ENCODE data around the gene TSPOAP1. TPM values are rescaled to one million over a fixed set of nuclear protein-coding genes. Genes with fewer than 3 reads are reported as not detected.

TSPOAP1 gene
- total and polyA plus RNA-seq, 10 of the 15 experiments (the other 5 are each of a cell fraction or from before 2014, with no cell fraction given): 0.58 to 16.4 (median 4.2) TPM; not detected in 1

DNA sequence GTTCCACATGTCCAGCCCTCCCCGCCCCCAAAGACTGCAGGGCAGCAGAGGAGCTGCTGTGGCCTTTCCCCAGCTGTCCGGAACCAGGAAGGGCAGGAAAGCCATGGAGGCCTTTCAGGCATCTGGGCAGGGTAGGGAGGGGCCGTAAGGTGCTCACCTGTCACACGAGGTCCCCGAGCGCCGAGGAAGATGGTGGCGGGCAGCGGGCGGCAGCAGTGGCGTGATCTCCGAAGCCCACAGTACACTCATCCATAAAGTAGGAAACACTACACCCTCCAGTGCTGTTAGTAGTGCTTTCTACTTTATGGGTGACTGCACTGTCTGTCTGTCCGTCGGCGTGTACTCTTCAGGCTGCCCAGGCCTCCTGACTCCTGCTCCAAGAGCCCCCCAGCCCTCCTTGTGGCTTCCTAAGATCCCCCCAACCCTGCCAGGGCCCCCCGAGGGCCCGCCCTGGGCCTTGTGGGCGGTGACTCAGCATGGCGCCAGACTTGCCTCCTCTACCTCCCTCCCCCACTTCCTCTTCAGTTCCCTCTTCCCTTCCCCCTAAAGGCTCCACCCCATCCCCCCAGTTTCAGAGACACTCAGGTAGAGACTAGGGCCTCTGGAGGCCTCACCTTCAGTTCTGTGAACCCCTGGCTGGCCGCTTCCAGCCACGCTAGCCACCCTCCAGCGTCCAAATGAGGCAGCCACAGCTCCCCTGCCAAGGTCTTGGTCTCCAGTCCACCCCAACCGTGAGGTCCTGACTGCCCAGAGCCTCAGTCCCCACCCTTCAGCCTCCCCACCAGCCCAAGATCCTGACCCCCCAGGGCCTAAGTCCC is 2.6 kb upstream of the TSPOAP1 start (continued):
- TF ChIP-seq MYC (IDR thresholded peaks at IDR 0.05; ENCODE audit: insufficient read depth, insufficient read length, insufficient replicate concordance, low read length, severe bottlenecking): peak; percentile 66
- TF ChIP-seq IKZF1 (conservative IDR thresholded peaks at IDR 0.05): peak; percentile 22; the same call in 1 of the 2 replicates
- TF ChIP-seq SREBF1 (IDR thresholded peaks at IDR 0.05; ENCODE audit: low read length): no peak
- no peak for TF ChIP-seq HDAC6 (IDR thresholded peaks at IDR 0.05; ENCODE audit: unreplicated experiment)
- TF ChIP-seq, protein P1, sequence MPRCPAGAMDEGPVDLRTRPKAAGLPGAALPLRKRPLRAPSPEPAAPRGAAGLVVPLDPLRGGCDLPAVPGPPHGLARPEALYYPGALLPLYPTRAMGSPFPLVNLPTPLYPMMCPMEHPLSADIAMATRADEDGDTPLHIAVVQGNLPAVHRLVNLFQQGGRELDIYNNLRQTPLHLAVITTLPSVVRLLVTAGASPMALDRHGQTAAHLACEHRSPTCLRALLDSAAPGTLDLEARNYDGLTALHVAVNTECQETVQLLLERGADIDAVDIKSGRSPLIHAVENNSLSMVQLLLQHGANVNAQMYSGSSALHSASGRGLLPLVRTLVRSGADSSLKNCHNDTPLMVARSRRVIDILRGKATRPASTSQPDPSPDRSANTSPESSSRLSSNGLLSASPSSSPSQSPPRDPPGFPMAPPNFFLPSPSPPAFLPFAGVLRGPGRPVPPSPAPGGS (IDR thresholded peaks at IDR 0.05; ENCODE audit: borderline replicate concordance, insufficient read depth, low read depth, low read length, poor library complexity, severe bottlenecking): no peak
- TF ChIP-seq, protein P2, sequence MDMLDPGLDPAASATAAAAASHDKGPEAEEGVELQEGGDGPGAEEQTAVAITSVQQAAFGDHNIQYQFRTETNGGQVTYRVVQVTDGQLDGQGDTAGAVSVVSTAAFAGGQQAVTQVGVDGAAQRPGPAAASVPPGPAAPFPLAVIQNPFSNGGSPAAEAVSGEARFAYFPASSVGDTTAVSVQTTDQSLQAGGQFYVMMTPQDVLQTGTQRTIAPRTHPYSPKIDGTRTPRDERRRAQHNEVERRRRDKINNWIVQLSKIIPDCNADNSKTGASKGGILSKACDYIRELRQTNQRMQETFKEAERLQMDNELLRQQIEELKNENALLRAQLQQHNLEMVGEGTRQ (IDR thresholded peaks at IDR 0.05; ENCODE audit: borderline replicate concordance, low read depth, low read length): no peak
- TF ChIP-seq ASH2L (IDR thresholded peaks at IDR 0.05; ENCODE audit: borderline replicate concordance, low read depth): no peak
- TF ChIP-seq PML (IDR thresholded peaks at IDR 0.05; ENCODE audit: low read length): no peak
- TF ChIP-seq, protein P3, sequence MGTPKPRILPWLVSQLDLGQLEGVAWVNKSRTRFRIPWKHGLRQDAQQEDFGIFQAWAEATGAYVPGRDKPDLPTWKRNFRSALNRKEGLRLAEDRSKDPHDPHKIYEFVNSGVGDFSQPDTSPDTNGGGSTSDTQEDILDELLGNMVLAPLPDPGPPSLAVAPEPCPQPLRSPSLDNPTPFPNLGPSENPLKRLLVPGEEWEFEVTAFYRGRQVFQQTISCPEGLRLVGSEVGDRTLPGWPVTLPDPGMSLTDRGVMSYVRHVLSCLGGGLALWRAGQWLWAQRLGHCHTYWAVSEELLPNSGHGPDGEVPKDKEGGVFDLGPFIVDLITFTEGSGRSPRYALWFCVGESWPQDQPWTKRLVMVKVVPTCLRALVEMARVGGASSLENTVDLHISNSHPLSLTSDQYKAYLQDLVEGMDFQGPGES (IDR thresholded peaks at IDR 0.05): no peak
- TF ChIP-seq HDAC2 (IDR thresholded peaks at IDR 0.05): no peak
- TF ChIP-seq WRNIP1 (IDR thresholded peaks at IDR 0.05; ENCODE audit: borderline replicate concordance, low read depth, low read length): 0 out of 2 replicates have a peak, but pooled peaks have one; percentile 33
- no peak for TF ChIP-seq RBBP5 (conservative IDR thresholded peaks at IDR 0.05)
- TF ChIP-seq MXI1 (IDR thresholded peaks at IDR 0.05; ENCODE audit: low read depth, low read length): peak; percentile 62; the same call in 1 of the 2 replicates
- TF ChIP-seq SP1 (IDR thresholded peaks at IDR 0.05; ENCODE audit: low read depth, low read length): peak; percentile 20
- TF ChIP-seq, protein P4, sequence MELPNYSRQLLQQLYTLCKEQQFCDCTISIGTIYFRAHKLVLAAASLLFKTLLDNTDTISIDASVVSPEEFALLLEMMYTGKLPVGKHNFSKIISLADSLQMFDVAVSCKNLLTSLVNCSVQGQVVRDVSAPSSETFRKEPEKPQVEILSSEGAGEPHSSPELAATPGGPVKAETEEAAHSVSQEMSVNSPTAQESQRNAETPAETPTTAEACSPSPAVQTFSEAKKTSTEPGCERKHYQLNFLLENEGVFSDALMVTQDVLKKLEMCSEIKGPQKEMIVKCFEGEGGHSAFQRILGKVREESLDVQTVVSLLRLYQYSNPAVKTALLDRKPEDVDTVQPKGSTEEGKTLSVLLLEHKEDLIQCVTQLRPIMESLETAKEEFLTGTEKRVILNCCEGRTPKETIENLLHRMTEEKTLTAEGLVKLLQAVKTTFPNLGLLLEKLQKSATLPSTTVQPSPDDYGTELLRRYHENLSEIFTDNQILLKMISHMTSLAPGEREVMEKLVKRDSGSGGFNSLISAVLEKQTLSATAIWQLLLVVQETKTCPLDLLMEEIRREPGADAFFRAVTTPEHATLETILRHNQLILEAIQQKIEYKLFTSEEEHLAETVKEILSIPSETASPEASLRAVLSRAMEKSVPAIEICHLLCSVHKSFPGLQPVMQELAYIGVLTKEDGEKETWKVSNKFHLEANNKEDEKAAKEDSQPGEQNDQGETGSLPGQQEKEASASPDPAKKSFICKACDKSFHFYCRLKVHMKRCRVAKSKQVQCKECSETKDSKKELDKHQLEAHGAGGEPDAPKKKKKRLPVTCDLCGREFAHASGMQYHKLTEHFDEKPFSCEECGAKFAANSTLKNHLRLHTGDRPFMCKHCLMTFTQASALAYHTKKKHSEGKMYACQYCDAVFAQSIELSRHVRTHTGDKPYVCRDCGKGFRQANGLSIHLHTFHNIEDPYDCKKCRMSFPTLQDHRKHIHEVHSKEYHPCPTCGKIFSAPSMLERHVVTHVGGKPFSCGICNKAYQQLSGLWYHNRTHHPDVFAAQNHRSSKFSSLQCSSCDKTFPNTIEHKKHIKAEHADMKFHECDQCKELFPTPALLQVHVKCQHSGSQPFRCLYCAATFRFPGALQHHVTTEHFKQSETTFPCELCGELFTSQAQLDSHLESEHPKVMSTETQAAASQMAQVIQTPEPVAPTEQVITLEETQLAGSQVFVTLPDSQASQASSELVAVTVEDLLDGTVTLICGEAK (IDR thresholded peaks at IDR 0.05; ENCODE audit: borderline replicate concordance): no peak
- TF ChIP-seq SPI1 (IDR thresholded peaks at IDR 0.05; ENCODE audit: borderline replicate concordance, insufficient read depth, low read depth, low read length): peak; percentile 74; the same call in 1 of the 2 replicates
- no peak for TF ChIP-seq RFX5 (IDR thresholded peaks at IDR 0.05; ENCODE audit: low read depth, low read length)
- TF ChIP-seq CHD2 (IDR thresholded peaks at IDR 0.05; ENCODE audit: borderline replicate concordance, low read depth, low read length): peak; percentile 87
- TF ChIP-seq SMARCA5 (IDR thresholded peaks at IDR 0.05): no peak; the same call in 1 of the 2 replicates
- no peak for TF ChIP-seq CHD1 (IDR thresholded peaks at IDR 0.05; ENCODE audit: low read depth, low read length)
- TF ChIP-seq ZNF207 (IDR thresholded peaks at IDR 0.05; ENCODE audit: borderline replicate concordance): no peak
- TF ChIP-seq ZNF217 (IDR thresholded peaks at IDR 0.05): no peak
- TF ChIP-seq PAX8 (IDR thresholded peaks at IDR 0.05): no peak
- TF ChIP-seq POLR2AphosphoS2 (IDR thresholded peaks at IDR 0.05; ENCODE audit: low read depth, low read length): peak; percentile 69

Data from GM12878 (cell line).